ENCODE data around the gene OMA1.
A peak's percentile ranks its signal among the peaks of the same experiment; 100 is the strongest.
"Not testable (repeated sequence)": the region's sequence is repeated elsewhere in the genome, so short reads cannot be mapped to it uniquely, and the experiment has no call there.

OMA1 gene

GRCh38 chr1:58573705-58574591 lies 27.4 kb upstream of the OMA1 start:
- ATAC-seq: peak; percentile 83
- DNase-seq: peak; percentile 19

DNA sequence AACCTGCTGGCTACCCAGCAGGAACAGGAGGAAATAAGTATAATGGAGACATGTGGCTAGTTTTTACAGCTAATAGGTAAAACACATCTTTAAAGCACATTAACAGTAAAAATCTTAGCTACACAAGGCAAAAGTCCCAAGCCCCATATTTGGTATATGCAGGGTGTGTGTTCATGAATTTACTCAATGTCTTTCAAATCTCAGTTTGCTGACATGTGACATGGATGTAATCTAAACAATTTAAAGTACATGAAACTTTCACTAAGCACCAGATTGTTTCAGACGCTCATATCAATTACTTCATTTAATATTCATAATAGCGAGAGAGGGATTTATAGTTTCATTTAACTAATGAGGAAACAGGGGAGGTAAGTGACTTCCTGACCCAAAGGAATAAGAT lies 26.6 kb upstream of the OMA1 start:
- DNase-seq: no peak
- ATAC-seq: no peak

DNA sequence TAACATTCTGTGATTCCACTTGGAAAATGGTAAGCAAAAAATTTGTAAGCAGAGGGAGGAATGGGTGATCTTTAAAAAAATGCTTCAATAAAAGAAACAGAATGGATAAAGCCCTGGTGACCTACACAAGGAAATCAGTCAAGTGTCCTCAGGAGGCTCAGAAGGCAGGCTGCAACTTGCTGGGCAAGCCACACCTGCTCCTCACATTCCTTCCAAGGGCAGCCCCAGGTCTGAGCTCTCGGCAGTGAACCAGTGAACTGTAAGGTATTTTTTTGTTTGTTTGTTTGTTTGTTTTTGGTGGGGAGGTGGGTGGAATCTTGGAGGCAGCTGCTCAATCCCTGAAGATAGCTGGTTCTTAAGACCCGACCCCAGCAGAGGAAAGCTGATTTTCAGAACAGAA lies 26.2 kb upstream of the OMA1 start:
- DNase-seq (no peak), ATAC-seq (no peak)

DNA sequence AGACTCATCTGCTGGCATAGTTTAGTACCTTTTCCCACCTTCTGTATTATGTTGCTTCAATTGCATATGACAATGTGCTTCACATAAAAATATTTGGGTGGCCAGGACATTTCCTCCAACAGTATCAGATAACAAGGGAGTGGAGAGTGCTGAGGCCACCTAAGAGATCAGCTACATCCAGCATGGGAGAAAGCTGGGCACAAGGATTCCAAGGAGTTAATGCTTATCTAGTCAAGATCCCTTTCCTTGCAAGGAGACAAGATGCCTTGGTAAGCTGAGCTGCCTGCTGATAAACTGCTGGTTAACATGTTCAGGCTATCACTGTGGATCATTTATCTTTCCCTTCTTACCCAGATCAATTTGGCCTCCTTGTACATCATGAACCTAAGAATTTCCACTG lies 25.1 kb upstream of the OMA1 start:
- no peak for ATAC-seq

DNA sequence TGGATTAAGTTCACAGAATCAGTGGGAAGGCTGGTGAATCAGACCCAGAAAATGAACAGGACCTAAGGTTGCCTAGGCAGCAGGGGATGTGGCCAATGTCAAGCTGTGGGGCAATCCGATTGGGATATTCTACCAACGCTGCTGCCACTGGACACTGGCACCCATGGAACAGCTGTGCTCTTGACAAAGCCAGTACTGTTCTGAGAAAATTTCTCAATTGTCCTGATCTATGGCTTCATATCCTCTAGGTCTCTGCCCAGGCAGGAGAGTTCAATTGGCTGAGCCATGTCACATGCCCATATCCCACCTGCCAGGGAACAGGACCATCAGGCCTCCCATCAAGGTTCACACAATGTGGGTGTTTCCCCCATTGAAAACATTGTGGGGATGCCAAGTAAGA lies 24.3 kb upstream of the OMA1 start:
- ATAC-seq (no peak), DNase-seq (no peak)

More for the DNA sequence above, 25.1 kb upstream of the OMA1 start:
- no peak for DNase-seq

DNA sequence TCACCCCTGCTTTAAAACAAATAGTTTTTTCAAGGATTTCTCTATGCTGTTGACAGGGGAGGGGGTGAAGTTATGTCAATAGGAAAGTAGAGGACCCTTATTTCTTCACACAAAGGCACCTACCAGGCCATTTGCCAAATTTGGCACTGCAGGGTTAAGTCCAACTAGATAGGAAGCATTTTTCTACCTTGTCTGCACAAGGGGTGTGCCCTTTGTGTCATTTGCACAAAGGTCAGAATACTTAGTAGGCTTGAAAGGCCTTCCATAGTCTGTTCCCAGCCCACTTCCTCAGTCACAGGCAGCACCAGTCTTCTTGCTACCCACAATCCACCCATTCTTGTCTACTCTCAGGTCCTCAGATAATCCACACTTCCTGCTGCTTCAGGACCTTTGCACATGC lies 23.6 kb upstream of the OMA1 start:
- ATAC-seq (no peak), DNase-seq (no peak)

DNA sequence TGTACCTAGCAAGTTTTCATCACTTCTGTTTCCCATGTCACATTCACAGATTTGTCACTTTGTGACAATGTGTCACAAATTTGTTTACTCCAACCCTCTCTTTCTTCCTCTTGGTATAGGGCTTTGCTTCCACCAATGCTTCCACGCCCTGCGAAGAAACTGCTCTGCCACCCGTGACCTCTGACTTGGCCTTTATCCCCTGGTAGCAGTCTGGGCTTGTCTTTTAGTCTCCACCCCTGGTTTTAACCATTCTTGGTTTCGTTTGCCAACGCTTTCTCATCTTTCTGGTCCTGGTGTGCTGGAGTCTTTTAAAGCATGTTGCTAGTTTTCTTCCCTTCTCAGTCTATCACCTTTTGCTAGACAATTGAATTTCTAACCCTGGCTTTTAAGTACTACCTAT lies 22.4 kb upstream of the OMA1 start:
- no peak for ATAC-seq
- no peak for DNase-seq

DNA sequence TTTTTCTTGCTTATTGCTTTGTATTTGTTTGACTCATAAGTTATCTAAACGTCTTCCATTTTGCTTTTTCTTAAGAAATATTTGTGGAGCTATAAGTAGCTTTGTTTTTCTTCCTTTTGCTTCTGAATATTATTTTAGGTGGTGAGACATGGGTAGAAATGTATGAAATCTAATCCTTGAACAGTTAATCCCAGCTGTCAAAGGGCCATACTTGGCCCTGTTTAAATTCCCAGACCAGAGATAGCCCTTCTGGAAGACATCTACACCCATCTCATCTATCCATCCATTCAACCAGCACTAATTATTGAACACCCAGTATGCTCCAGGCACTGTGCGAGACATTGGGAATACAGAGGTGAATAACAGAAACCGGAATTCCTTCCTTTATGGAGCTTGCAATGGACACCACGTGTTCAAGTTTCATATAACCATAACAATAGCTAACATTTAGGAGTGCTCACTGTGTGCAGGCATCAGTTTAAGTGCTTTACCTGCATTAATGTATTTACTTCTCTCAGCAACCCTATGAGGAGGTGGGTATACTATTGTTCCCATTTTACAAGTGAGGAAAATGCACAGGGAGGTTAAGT lies 21.8 kb upstream of the OMA1 start:
- no peak for ATAC-seq
- no peak for DNase-seq

GRCh38 chr1:58566339-58566738 lies 19.8 kb upstream of the OMA1 start:
- DNase-seq (no peak), ATAC-seq (no peak)

DNA sequence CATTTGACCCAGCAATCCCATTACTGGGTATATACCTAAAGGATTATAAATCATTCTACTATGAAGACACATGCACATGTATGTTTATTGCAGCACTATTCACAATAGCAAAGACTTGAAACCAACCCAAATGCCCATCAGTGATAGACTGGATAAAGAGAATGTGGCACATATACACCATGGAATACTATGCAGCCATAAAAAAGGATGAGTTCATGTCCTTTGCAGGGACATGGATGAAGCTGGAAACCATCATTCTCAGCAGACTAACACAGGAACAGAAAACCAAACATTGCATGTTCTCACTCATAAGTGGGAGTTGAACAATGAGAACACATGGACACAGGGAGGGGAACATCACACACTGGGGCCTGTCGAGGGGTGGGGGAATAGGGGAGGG lies 17.2 kb upstream of the OMA1 start:
- not testable (repeated sequence) for DNase-seq, ATAC-seq

DNA sequence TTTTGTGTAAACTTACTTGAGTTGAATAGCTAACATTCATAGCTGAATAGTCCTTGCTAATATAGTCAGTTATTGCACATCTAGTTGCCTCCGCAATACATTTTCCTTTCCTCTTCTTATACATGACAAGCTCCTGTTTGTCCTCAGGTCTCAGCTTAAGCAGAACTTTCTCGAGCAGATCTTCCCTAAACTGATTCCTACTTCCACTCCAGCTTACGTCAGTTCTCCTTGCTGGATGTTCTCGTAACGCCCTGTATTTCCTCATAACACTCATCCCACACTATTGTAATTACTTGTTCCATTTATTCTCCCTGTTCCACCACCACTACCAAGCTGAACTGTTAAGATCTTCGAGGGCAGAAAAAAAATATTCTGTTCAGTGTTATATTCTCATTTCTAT lies 15.1 kb upstream of the OMA1 start:
- DNase-seq (no peak), ATAC-seq (no peak)

GRCh38 chr1:58555393-58555792 lies 8.9 kb upstream of the OMA1 start:
- no peak for DNase-seq
- ATAC-seq: no peak

DNA sequence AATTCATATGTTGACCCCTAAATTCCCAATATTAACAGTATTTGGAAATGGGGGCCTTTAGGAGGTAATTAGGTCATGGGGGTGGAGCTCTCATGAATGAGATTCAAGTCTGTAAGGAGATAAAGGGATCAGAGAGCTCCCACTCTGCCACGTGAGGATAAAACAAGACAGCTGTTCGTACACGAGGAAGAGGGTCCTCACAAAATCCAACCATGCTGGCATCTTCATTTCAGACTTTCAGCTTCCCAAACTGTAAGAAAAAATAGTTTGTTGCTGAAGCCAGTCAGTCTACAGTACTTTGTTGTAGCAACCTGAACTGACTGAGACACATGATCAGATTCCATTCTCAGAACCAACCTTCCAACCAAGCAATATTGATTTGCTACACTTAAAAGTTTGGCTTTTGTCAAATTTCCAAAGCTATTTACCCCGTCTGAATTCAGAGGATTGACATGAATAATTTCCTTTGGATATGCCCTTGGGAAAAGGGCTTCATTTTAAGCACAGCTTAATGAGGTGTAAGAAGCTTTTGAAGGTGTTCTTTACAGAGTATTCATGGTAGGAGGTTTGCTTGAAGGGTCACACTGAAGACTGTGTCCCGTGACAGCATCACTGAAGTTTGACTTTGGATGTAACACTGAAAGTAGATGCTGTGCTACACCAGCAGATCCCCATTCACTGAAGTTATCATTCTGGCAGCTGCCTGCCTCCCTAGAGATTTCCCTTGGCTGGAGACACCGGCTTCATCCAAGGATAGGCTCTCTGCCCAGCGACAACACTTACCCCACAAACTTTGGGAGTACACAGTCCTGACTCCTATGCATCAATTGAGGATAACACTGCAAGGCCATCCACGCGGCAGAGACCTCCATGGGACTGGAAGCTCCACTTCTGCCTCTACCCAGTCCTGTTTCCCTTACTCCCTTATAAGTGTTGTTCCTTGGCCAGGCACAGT lies 4.9 kb upstream of the OMA1 start:
- DNase-seq (no peak), ATAC-seq (no peak)

DNA sequence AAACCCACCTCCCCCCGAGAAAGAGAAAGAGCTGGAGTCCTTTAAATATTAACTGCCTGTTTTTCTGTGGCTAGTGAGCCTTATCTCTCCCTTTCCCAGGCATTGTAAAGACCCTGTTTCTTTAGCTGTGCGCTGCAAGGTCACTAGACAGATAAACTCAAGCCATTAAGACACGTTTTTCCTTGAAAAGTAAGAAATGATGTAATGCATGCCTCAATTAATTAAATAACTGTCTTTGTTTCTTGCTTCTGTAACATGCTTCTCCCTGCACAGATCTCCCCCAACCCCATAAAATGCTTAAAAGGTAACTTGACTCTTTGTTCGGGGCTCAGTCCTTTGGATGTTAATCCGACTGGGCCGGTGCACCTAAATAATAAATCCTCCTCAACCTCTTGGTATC lies 2.8 kb upstream of the OMA1 start:
- not testable (repeated sequence) for DNase-seq, ATAC-seq

DNA sequence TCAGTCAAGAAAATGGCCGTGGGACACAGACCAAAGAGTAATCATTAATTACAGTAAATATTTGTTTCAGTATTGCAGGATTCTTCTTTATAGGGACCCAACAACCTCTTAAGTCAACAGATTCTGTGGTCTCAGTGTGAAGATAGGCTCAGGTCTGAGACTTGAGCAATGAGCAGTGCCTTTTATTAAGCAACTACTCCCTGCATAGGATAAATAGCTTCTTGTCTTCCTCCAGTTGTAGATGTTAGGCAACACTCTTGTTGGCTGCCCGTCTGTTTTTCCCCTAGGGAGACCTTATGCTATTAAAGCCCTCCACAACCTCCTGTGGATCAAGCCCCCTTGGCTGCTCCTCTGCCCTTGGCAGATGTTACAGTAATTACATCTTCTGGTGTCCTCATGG lies 1.8 kb upstream of the OMA1 start:
- no peak for DNase-seq

GRCh38 chr1:58545591-58546519 lies 671 bp downstream of the OMA1 start:
- DNase-seq (peak; percentile 76), ATAC-seq (peak; percentile 63)

More for the DNA sequence above, 1.8 kb upstream of the OMA1 start:
- no peak for ATAC-seq

DNA sequence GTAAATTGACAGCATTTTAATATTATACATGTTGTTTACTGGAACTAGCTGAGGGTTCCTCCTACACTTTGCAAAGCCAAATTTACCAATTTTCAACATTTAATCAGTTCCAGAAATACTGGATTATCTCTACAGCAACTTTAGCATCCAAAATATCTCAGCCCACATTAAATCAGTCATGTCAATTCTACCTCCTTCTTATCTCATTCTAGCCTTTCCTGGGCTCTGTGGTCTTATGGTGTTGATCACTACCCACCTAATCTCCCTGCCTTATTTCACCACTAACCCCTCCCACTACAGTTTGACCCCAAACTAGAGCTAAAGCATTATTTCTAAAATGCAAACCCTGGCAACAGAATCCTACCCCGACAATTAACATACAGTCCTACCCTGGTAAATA lies 3.3 kb downstream of the OMA1 start:
- no peak for DNase-seq
- ATAC-seq: no peak

DNA sequence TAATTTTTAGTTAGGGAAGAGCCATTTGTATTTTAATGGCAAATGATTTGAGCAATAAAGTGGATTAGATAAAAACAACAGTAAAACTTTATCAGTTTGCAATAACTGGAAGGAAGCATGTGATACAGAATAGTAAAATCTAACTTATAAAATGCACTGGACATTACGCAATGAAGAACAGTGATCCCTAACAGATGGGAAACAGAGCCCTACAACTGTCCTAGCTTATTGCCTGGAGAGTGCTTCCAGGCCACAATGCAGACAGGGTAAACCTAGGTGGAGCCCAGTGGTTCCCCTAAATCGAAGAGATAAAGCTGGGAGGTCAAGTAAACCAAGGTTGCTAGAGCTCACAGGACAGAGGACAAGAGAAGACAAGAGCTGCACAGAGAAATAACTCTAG lies 7.0 kb downstream of the OMA1 start:
- DNase-seq (no peak), ATAC-seq (no peak)

DNA sequence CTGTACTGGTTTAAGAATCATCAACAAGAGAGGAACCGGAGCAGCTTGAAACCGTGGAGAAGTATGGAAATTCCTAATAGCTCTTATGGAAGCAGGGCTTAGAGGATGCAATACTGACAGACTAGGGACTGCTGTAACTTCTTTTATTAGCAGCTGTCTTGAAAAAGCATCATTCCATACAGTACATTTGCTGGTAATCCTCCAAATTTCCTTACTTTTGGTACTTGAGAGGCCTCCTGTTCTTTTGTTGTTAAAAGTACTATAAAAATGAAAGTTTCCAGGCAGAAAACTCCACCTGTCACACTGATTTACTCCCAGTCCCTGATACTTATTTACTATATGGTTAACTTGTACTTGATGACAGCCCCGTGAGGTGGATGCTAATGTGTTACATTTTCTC lies 7.7 kb downstream of the OMA1 start:
- ATAC-seq: no peak

DNA sequence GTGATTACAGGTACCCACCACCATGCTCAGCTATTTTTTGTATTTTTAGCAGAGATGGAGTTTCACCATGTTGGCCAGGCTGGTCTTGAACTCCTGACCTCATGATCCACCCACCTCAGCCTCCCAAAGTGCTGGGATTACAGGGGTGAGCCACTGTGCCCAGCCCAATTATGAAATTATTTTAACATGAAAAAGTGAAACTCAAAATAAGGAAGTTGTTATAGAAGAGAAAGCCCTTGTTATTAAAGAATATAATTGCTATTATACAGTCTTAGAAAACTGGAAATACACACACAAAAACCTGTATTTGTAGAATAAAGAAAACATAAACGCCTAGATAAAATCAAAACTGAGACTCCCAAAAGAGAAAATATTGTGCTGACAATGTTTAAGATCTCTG lies 14.7 kb downstream of the OMA1 start:
- ATAC-seq, DNase-seq: not testable (repeated sequence)

More for the DNA sequence above, 7.7 kb downstream of the OMA1 start:
- no peak for DNase-seq

DNA sequence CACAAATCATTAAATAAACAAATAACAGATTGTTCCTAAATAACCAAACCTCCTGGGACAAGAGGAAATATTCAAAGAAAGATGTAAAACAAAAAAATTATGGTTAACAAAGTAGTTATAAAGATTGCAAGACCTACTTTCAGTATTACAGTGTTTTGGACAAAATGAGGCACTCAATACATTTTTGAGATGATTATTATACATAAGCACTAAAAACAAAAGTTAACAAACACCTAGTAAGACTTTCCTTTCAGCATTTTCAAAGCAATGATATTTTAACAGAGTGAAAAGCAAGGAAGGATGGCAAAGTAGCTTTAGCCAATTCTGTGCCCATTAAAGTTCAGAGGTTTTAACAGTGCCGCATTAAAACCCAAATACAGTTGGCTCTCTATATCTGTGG lies 17.2 kb downstream of the OMA1 start:
- ATAC-seq: no peak
- DNase-seq: no peak

- DNase-seq (no peak), ATAC-seq (no peak)
Measured at GRCh38 chr1:58528518-58528917, 18.0 kb downstream of the OMA1 start.

Data from stimulated activated naive CD8-positive, alpha-beta T cell treated with anti-CD3 and anti-CD28 coated beads, Interleukin-15, Interleukin-2, amounts not matched to agents 100 U/mL and 50 U/mL, for 24 hours (primary cell).